Mesothelial cell of epicardium (in vitro differentiated cells): ENCODE measurements around the gene CCDC194. TPM values are rescaled to one million over a fixed set of nuclear protein-coding genes. Genes with fewer than 3 reads are reported as not detected.
A peak's percentile ranks its signal among the peaks of the same experiment; 100 is the strongest.

ENCODE experiments used
- DNase-seq, 2 experiments: peaks; one replicate each; pipeline ENCODE4 v3.0.0; 2021; ENCODE audit warnings: low spot score in 2 of 2; ENCODE audit not compliant: unreplicated experiment in 2 of 2
- H3K27ac Mint-ChIP-seq: 2 replicates; pipeline ENCODE4 v1.8.0; 2021; ENCODE audit warnings: mixed read lengths
- H3K27me3 Mint-ChIP-seq: 2 replicates; pipeline ENCODE4 v1.8.0; 2021; ENCODE audit warnings: low read depth, mixed read lengths
- H3K36me3 Mint-ChIP-seq: 2 replicates; pipeline ENCODE4 v1.8.0; 2021; ENCODE audit warnings: mixed read lengths
- H3K4me1 Mint-ChIP-seq: 2 replicates; pipeline ENCODE4 v1.8.0; 2021; ENCODE audit warnings: mixed read lengths
- H3K4me3 Mint-ChIP-seq: 2 replicates; pipeline ENCODE4 v1.8.0; 2021; ENCODE audit warnings: mild to moderate bottlenecking, moderate library complexity, mixed read lengths
- H3K9me3 Mint-ChIP-seq: 2 replicates; pipeline ENCODE4 v1.8.0; 2021; ENCODE audit warnings: mixed read lengths
- CTCF ChIP-seq: fragments of 200-600 bp; sonication (generic); IDR thresholded peaks from one replicate; pipeline ENCODE4 v1.5.0; 2021; ENCODE audit warnings: antibody characterized with exemption; ENCODE audit not compliant: unreplicated experiment
- total RNA-seq: library from RNA; stranded (reverse); gene quantifications from 3 replicates; pipeline ENCODE4 v1.2.1, GENCODE V29; 2021

The CCDC194 gene
- total RNA-seq, 1 donor from 2014 or later: 11.9 TPM

GRCh38 chr19:17352608-17353280, 41.3 kb downstream of the CCDC194 start:
- Mint-ChIP-seq H3K27ac (no peak overlapping the region), H3K4me3 (no peak overlapping the region), H3K27me3 (peaks cover 6% of the 10 kb centered on the region), H3K4me1 (peaks cover 4% of the 10 kb centered on the region), H3K36me3 (no peaks in the 10 kb centered on the region), H3K9me3 (no peaks in the 10 kb centered on the region)
- DNase-seq: no peak
- no peak for TF ChIP-seq CTCF

- Mint-ChIP-seq H3K4me3 (no peak overlapping the region), H3K4me1 (peaks cover 4% of the 10 kb centered on the region), H3K27me3 (peaks cover 8% of the 10 kb centered on the region), H3K36me3 (no peaks in the 10 kb centered on the region), H3K27ac (no peak overlapping the region), H3K9me3 (no peaks in the 10 kb centered on the region)
- TF ChIP-seq CTCF: no peak
- DNase-seq: no peak
Observed at GRCh38 chr19:17351815-17352435, 42.1 kb downstream of the CCDC194 start.

GRCh38 chr19:17348700-17349099, 45.3 kb downstream of the CCDC194 start:
- peak overlapping the region; percentile 57 for H3K4me3 Mint-ChIP-seq
- peak in 1 of 2 experiments; percentile 49 for DNase-seq
- H3K4me1 Mint-ChIP-seq: peaks cover 4% of the 10 kb centered on the region
- H3K27ac Mint-ChIP-seq: peak overlapping the region; percentile 92
- peaks cover 8% of the 10 kb centered on the region for H3K27me3 Mint-ChIP-seq
- H3K36me3 Mint-ChIP-seq: no peaks in the 10 kb centered on the region
- TF ChIP-seq CTCF: no peak
- no peaks in the 10 kb centered on the region for H3K9me3 Mint-ChIP-seq

- H3K9me3 Mint-ChIP-seq: no peaks in the 10 kb centered on the region
- no peak for TF ChIP-seq CTCF
- no peak overlapping the region for H3K27ac Mint-ChIP-seq
- no peaks in the 10 kb centered on the region for H3K36me3 Mint-ChIP-seq
- H3K4me1 Mint-ChIP-seq: peaks cover 4% of the 10 kb centered on the region
- DNase-seq: no peak
- no peak overlapping the region for H3K4me3 Mint-ChIP-seq
- H3K27me3 Mint-ChIP-seq: peaks cover 8% of the 10 kb centered on the region
Observed at GRCh38 chr19:17347877-17348276, 46.1 kb downstream of the CCDC194 start.

- Mint-ChIP-seq H3K4me1 (peaks cover 4% of the 10 kb centered on the region), H3K36me3 (no peaks in the 10 kb centered on the region), H3K27me3 (peaks cover 6% of the 10 kb centered on the region), H3K9me3 (no peaks in the 10 kb centered on the region), H3K4me3 (no peak overlapping the region), H3K27ac (peak overlapping the region; percentile 8)
- TF ChIP-seq CTCF: no peak
- no peak for DNase-seq
Observed at GRCh38 chr19:17347361-17347760, 46.6 kb downstream of the CCDC194 start.
